Measurements from ENCODE around the gene WDFY4. TPM values are rescaled to one million over a fixed set of nuclear protein-coding genes. Genes with fewer than 3 reads are reported as not detected.

WDFY4 gene
- total RNA-seq, 1 donor from 2014 or later: not detected

DNA sequence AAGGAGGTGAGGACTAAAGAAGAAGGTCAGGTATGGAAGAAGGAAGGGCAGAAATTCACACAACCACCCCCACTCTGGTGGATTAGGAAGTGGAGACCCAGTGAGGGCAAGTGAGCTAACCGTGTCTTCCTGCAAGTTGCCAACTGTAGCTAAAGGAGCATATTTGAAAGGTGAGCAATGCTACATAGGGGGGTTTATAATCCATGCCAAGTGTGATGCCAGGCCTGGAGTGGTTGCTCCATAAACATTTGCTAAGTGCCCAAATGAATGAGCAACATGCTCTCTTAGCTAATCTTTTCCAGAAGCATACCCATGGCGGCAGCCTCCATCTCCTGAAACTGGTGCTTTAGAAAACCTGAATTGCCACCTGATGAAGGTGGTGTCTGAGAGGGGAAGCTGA is 133.4 kb downstream of the WDFY4 start:
- TF ChIP-seq, protein P1, sequence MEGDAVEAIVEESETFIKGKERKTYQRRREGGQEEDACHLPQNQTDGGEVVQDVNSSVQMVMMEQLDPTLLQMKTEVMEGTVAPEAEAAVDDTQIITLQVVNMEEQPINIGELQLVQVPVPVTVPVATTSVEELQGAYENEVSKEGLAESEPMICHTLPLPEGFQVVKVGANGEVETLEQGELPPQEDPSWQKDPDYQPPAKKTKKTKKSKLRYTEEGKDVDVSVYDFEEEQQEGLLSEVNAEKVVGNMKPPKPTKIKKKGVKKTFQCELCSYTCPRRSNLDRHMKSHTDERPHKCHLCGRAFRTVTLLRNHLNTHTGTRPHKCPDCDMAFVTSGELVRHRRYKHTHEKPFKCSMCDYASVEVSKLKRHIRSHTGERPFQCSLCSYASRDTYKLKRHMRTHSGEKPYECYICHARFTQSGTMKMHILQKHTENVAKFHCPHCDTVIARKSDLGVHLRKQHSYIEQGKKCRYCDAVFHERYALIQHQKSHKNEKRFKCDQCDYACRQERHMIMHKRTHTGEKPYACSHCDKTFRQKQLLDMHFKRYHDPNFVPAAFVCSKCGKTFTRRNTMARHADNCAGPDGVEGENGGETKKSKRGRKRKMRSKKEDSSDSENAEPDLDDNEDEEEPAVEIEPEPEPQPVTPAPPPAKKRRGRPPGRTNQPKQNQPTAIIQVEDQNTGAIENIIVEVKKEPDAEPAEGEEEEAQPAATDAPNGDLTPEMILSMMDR (IDR thresholded peaks at IDR 0.05): no peak
- TF ChIP-seq EZH2phosphoT487 (IDR thresholded peaks at IDR 0.05): no peak
- no peak for TF ChIP-seq EZH2 (IDR thresholded peaks at IDR 0.05)
- H3K79me2 ChIP-seq (ENCODE audit: low read depth): no peaks in the 10 kb centered on the region
- no peak overlapping the region for H3K9ac ChIP-seq
- no peak overlapping the region for H3K27ac ChIP-seq
- H3K9me3 ChIP-seq (ENCODE audit: low read depth): no peaks in the 10 kb centered on the region
- H3F3A ChIP-seq (ENCODE audit: low read depth): no peaks in the 10 kb centered on the region
- Mint-ChIP-seq H3K27me3 (ENCODE audit: insufficient read depth, low read depth) (peaks cover 6% of the 10 kb centered on the region), H3K4me3 (no peak overlapping the region), H3K9me3 (no peaks in the 10 kb centered on the region), H3K27ac (no peak overlapping the region), H3K36me3 (no peaks in the 10 kb centered on the region), H3K4me1 (peaks cover 2% of the 10 kb centered on the region)
- H3K4me1 ChIP-seq: no peaks in the 10 kb centered on the region
- H2AFZ ChIP-seq (replicated peaks): no peak overlapping the region
- H3K4me3 ChIP-seq: no peak overlapping the region
- H3K27me3 ChIP-seq: no peaks in the 10 kb centered on the region
- no peaks in the 10 kb centered on the region for H3K36me3 ChIP-seq
- H4K20me1 ChIP-seq (ENCODE audit: low read depth): no peaks in the 10 kb centered on the region
- H3K4me2 ChIP-seq: no peak overlapping the region
- DNase-seq (ENCODE audit: low spot score): no peak

DNA sequence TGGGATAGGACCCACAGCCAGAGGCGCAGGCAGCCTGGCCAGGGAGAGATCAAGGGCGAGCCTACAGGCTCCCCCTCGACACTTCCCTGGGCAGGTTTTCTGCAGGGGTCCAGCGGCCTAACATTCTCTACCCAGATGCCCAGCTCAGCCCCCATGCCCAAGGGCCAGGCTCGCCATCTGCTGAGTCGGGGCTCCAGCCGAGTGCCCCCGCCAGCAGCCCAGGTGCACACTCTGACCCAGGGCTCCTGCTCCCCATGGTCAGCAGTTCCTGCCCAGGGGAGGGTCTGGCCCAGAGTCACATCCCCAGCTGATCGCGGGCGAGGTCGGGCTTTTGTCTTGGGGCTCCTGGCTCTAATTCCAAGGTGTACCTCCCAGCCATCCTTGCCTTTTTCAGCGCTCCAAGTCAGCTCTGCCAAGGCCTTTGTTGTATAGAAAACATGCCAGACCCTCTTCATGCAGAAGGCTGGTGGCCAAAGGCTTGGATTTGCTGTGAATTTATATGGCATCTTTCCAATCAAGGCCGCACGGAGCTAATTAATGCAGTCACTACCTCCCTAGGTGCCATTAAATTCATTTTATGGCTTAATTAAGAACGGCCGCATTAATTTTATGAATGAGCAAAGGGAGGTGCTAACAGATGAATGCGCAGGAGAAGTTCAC is 134.3 kb downstream of the WDFY4 start:
- peaks cover 6% of the 10 kb centered on the region for H3K27me3 Mint-ChIP-seq (ENCODE audit: insufficient read depth, low read depth)
- TF ChIP-seq EZH2 (IDR thresholded peaks at IDR 0.05) (no peak), EZH2phosphoT487 (IDR thresholded peaks at IDR 0.05) (no peak)
- TF ChIP-seq, protein P1 (IDR thresholded peaks at IDR 0.05): no peak

DNA sequence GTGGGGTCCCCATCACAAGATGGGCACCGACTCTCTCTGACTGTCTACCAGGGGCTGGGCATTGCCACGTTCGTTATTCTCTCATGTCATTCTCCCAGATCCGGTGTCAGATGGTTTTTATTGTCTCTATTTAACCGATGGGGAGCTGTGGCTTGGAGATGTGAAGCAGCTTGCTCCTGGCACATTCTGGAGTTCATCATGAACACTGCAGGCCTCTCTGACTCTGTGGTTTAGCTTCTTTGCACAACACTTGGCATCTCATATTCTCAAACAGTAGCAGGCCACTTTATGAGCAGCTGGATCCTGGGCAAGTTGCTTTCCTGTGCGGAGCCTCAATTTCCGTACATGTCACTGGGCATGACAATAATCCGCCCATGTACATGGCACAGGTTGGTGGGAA is 135.1 kb downstream of the WDFY4 start:
- Histone ChIP-seq H3K4me2 (no peak overlapping the region), H3K4me1 (no peaks in the 10 kb centered on the region), H4K20me1 (ENCODE audit: low read depth) (no peaks in the 10 kb centered on the region), H3K79me2 (ENCODE audit: low read depth) (no peaks in the 10 kb centered on the region), H3K27ac (no peak overlapping the region), H3K36me3 (no peaks in the 10 kb centered on the region), H3K4me3 (no peak overlapping the region), H3K27me3 (no peaks in the 10 kb centered on the region), H3K9me3 (ENCODE audit: low read depth) (no peaks in the 10 kb centered on the region), H2AFZ (replicated peaks) (no peak overlapping the region), H3F3A (ENCODE audit: low read depth) (no peaks in the 10 kb centered on the region), H3K9ac (no peak overlapping the region)
- DNase-seq (ENCODE audit: low spot score): no peak
- H3K27me3 Mint-ChIP-seq (ENCODE audit: insufficient read depth, low read depth): peaks cover 6% of the 10 kb centered on the region
- H3K4me1 Mint-ChIP-seq: peaks cover 2% of the 10 kb centered on the region
- TF ChIP-seq EZH2phosphoT487 (IDR thresholded peaks at IDR 0.05) (no peak), EZH2 (IDR thresholded peaks at IDR 0.05) (no peak)
- TF ChIP-seq, protein P1 (IDR thresholded peaks at IDR 0.05): no peak
- no peaks in the 10 kb centered on the region for H3K36me3 Mint-ChIP-seq
- no peaks in the 10 kb centered on the region for H3K9me3 Mint-ChIP-seq
- H3K4me3 Mint-ChIP-seq: no peak overlapping the region
- no peak overlapping the region for H3K27ac Mint-ChIP-seq

More for the DNA sequence above, 134.3 kb downstream of the WDFY4 start:
- Histone ChIP-seq H4K20me1 (ENCODE audit: low read depth) (no peaks in the 10 kb centered on the region), H3F3A (ENCODE audit: low read depth) (no peaks in the 10 kb centered on the region), H3K9me3 (ENCODE audit: low read depth) (no peaks in the 10 kb centered on the region), H3K4me2 (no peak overlapping the region), H3K79me2 (ENCODE audit: low read depth) (no peaks in the 10 kb centered on the region), H3K9ac (no peak overlapping the region), H3K36me3 (no peaks in the 10 kb centered on the region), H3K4me1 (no peaks in the 10 kb centered on the region), H2AFZ (replicated peaks) (no peak overlapping the region), H3K27ac (no peak overlapping the region), H3K4me3 (no peak overlapping the region), H3K27me3 (no peaks in the 10 kb centered on the region)
- no peak for DNase-seq (ENCODE audit: low spot score)
- no peak overlapping the region for H3K27ac Mint-ChIP-seq
- no peaks in the 10 kb centered on the region for H3K9me3 Mint-ChIP-seq
- H3K4me3 Mint-ChIP-seq: no peak overlapping the region
- no peaks in the 10 kb centered on the region for H3K36me3 Mint-ChIP-seq
- H3K4me1 Mint-ChIP-seq: peaks cover 2% of the 10 kb centered on the region
